Activated naive CD4-positive, alpha-beta T cell (primary cell): ENCODE data around the gene DLGAP4.

Experiments used
- DNase-seq, 4 experiments: peaks; one replicate each; lab custom pipeline; 2025; lab: John Stamatoyannopoulos, UW

Gene DLGAP4

GRCh38 chr20:36411861-36412454 is 105.8 kb downstream of the DLGAP4 start:
- no peak for DNase-seq

GRCh38 chr20:36415475-36416002 is 109.4 kb downstream of the DLGAP4 start:
- DNase-seq = no peak

GRCh38 chr20:36418711-36419110 is 112.6 kb downstream of the DLGAP4 start:
- no peak for DNase-seq

GRCh38 chr20:36421641-36422040 is 115.5 kb downstream of the DLGAP4 start:
- DNase-seq = no peak

- DNase-seq = no peak
Measured at GRCh38 chr20:36424314-36424713, 118.2 kb downstream of the DLGAP4 start.

GRCh38 chr20:36425166-36425565 is 119.0 kb downstream of the DLGAP4 start:
- DNase-seq = no peak

- no peak for DNase-seq
Measured at GRCh38 chr20:36431604-36432003, 125.5 kb downstream of the DLGAP4 start.

GRCh38 chr20:36432096-36432495 is 126.0 kb downstream of the DLGAP4 start:
- no peak for DNase-seq

GRCh38 chr20:36434383-36434782 is 128.2 kb downstream of the DLGAP4 start:
- no peak for DNase-seq

- no peak for DNase-seq
Measured at GRCh38 chr20:36435124-36435523, 129.0 kb downstream of the DLGAP4 start.

GRCh38 chr20:36435592-36436541 is 129.7 kb downstream of the DLGAP4 start:
- peak; percentile 49 to 82 (median 66) for DNase-seq

GRCh38 chr20:36439040-36439730 is 133.0 kb downstream of the DLGAP4 start:
- DNase-seq = peak; percentile 16 to 59 (median 34)

GRCh38 chr20:36439731-36440072 is 133.6 kb downstream of the DLGAP4 start:
- DNase-seq = no peak

- no peak for DNase-seq
Measured at GRCh38 chr20:36440370-36441026, 134.4 kb downstream of the DLGAP4 start.

- DNase-seq = no peak
Measured at GRCh38 chr20:36441027-36441414, 134.9 kb downstream of the DLGAP4 start.

GRCh38 chr20:36441416-36441815 is 135.3 kb downstream of the DLGAP4 start:
- no peak for DNase-seq

- DNase-seq = no peak
Measured at GRCh38 chr20:36445847-36446246, 139.7 kb downstream of the DLGAP4 start.

- no peak for DNase-seq
Measured at GRCh38 chr20:36446557-36446956, 140.4 kb downstream of the DLGAP4 start.

- DNase-seq = no peak
Measured at GRCh38 chr20:36447101-36447500, 141.0 kb downstream of the DLGAP4 start.

- no peak for DNase-seq
Measured at GRCh38 chr20:36449663-36450062, 143.5 kb downstream of the DLGAP4 start.

GRCh38 chr20:36454332-36454697 is 148.2 kb downstream of the DLGAP4 start:
- DNase-seq = no peak
